Esophagus squamous epithelium (tissue), 5 donors: ENCODE results near the gene RIMS3. TPM values are rescaled to one million over a fixed set of nuclear protein-coding genes. Genes with fewer than 3 reads are reported as not detected.

Experiments used
- DNase-seq: peaks from one replicate; lab custom pipeline; 2025; lab: John Stamatoyannopoulos, UW
- H3K27ac ChIP-seq, 4 donors: fragments of 200-600 bp; sonication (generic); one replicate each; pipeline ENCODE4 v1.5.1; 2016 to 2019; ENCODE audit warnings: mild to moderate bottlenecking in 1 of 4
- H3K27me3 ChIP-seq, 4 donors: fragments of 200-600 bp; sonication (generic); 1 replicate in 3 of 4; 2 replicates in 1 of 4; pipeline versions ENCODE4 v1.5.1 to v1.6.0; 2017 to 2021; ENCODE audit warnings: antibody characterized with exemption in 1 of 4
- H3K36me3 ChIP-seq, 3 donors: fragments of 200-600 bp; sonication (generic); one replicate each; pipeline ENCODE4 v1.5.1; 2016 to 2019
- H3K4me1 ChIP-seq, 3 donors: fragments of 200-600 bp; sonication (generic); one replicate each; pipeline ENCODE4 v1.5.1; 2017 to 2019
- H3K4me3 ChIP-seq, 4 donors: fragments of 200-600 bp; sonication (generic); 1 replicate in 3 of 4; 2 replicates in 1 of 4; pipeline ENCODE4 v1.5.1; 2016 to 2019; ENCODE audit warnings: mild to moderate bottlenecking in 2 of 4, moderate library complexity in 1 of 4
- H3K9me3 ChIP-seq, 3 donors: fragments of 200-600 bp; sonication (generic); one replicate each; pipeline ENCODE4 v1.5.1; 2016 to 2019
- CTCF ChIP-seq, 6 experiments: fragments of 450-650 bp in 4 of 6; fragments of 200-600 bp in 2 of 6; sonication (generic) in 2 of 6; IDR thresholded peaks; one replicate each; pipeline ENCODE4 v1.5.1; 2016 to 2019; ENCODE audit warnings: antibody characterized with exemption in 6 of 6, mild to moderate bottlenecking in 4 of 6, moderate library complexity in 4 of 6
- POLR2A ChIP-seq, 4 donors: fragments of 450-650 bp; IDR thresholded peaks; one replicate each; pipeline ENCODE4 v1.6.1; 2017; ENCODE audit warnings: antibody characterized with exemption in 4 of 4, mild to moderate bottlenecking in 4 of 4, moderate library complexity in 3 of 4
- WGBS, 2 donors: methylation state at CpG; one replicate each; pipeline ENCODE4 v1.1.5; 2018; 5-methylcytosine and 5-hydroxymethylcytosine counted together
- intact Hi-C: fragments of 100-400 bp; cut with DNase I; formaldehyde crosslinking; loops from one replicate; pipeline ENCODE4 v1.15.0; 2022
- total RNA-seq, 4 donors: library from RNA; depleted of rRNA; stranded (reverse); fragments of >200 nt; gene quantifications; one replicate each; pipeline ENCODE4 v1.1.0, GENCODE V29; 2016
- donor health status: DM: yes; HTN: yes; CAD: no.

RIMS3 gene
- total RNA-seq, 4 donors from 2014 or later = 1.0 to 2.5 (median 1.5) TPM

DNA sequence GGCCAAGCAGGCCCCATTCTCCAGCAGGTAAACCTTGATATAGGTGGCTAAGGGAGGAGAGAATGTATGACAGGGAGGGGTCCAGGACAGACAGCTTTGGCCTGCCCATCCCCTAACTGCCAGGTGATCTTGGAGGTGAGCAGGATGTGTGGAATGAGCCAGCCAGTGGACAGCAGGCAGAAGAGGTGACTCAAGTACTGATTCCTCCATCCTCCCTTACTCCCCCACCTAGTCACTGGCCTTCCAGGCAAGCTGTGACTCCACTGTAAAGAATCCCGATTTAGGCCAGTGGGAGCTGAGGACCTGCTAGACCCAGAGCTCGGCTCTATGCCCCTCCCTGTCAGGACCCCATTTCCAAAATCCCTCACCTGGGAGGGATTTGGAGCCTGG is 36.6 kb downstream of the RIMS3 start:
- Histone ChIP-seq H3K27me3 (no peaks in the 10 kb centered on the region), H3K4me3 (no peak overlapping the region), H3K9me3 (no peaks in the 10 kb centered on the region), H3K36me3 (no peaks in the 10 kb centered on the region), H3K27ac (no peak overlapping the region), H3K4me1 (peaks cover 0 to 2% (median under 1%) of the 10 kb centered on the region in 3 donors)
- intact Hi-C loops = no loop called here
- 80 to 83% methylated on average over 1 of the region's 2 CpGs for WGBS, 2 donors
- DNase-seq = no peak
- TF ChIP-seq CTCF (IDR thresholded peaks at IDR 0.05) (no peak), POLR2A (IDR thresholded peaks at IDR 0.05) (no peak)

GRCh38 chr1:40627987-40628902 is 37.2 kb downstream of the RIMS3 start:
- H3K9me3 ChIP-seq = no peaks in the 10 kb centered on the region
- H3K27ac ChIP-seq = no peak overlapping the region
- intact Hi-C loops = no loop called here
- DNase-seq = no peak
- WGBS, 2 donors = 74 to 75% methylated on average over 8 of the region's 9 CpGs
- no peaks in the 10 kb centered on the region for H3K4me1 ChIP-seq
- no peaks in the 10 kb centered on the region for H3K27me3 ChIP-seq
- H3K4me3 ChIP-seq = no peak overlapping the region
- H3K36me3 ChIP-seq = no peaks in the 10 kb centered on the region
- no peak for TF ChIP-seq POLR2A (IDR thresholded peaks at IDR 0.05)

- Histone ChIP-seq H3K27ac (no peak overlapping the region), H3K9me3 (no peaks in the 10 kb centered on the region), H3K4me3 (no peak overlapping the region), H3K27me3 (no peaks in the 10 kb centered on the region), H3K4me1 (no peaks in the 10 kb centered on the region), H3K36me3 (no peaks in the 10 kb centered on the region)
- TF ChIP-seq CTCF (IDR thresholded peaks at IDR 0.05) (no peak), POLR2A (IDR thresholded peaks at IDR 0.05) (no peak)
- no peak for DNase-seq
- WGBS, 2 donors = 81 to 88% methylated on average over 4 to 9 of the region's 10 CpGs
- intact Hi-C loops = no loop called here
These were observed 39.1 kb downstream of the RIMS3 start for GRCh38 chr1:40626383-40626770.

GRCh38 chr1:40625476-40626382 is 39.8 kb downstream of the RIMS3 start:
- Histone ChIP-seq H3K36me3 (no peaks in the 10 kb centered on the region), H3K9me3 (no peaks in the 10 kb centered on the region), H3K4me1 (no peaks in the 10 kb centered on the region), H3K27ac (no peak overlapping the region), H3K4me3 (no peak overlapping the region), H3K27me3 (no peaks in the 10 kb centered on the region)
- DNase-seq = no peak
- TF ChIP-seq POLR2A (IDR thresholded peaks at IDR 0.05) (no peak), CTCF (IDR thresholded peaks at IDR 0.05) (no peak)
- WGBS, 2 donors = 53 to 66% methylated on average over 9 to 10 of the region's 18 CpGs
- intact Hi-C loops = no loop called here

DNA sequence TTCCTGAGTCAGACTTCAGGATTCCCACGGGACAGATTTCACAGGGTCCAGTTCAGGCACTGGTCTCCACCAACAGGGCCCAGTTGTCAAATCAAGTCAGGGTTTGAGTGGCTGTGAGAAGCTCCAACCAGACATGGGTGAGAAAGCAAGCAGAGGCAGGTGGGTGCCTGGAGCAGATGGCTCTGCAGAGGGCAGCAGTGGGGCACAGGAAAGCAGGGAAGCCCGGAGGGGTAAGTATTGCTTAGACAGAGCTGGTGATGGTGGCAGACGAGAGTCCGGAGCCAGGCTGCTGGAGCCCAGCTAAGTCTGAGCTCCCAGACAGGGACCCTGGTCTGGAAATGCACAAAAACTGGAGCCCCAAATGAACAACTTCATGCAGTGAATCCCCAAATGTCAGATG is 40.4 kb downstream of the RIMS3 start:
- peak in 4 of 6 experiments; percentile 7 to 48 (median 18) for TF ChIP-seq CTCF (IDR thresholded peaks at IDR 0.05)
- no peak for TF ChIP-seq POLR2A (IDR thresholded peaks at IDR 0.05)

More for the DNA sequence above, 40.4 kb downstream of the RIMS3 start:
- Histone ChIP-seq H3K27me3 (no peaks in the 10 kb centered on the region), H3K4me1 (no peaks in the 10 kb centered on the region), H3K4me3 (no peak overlapping the region), H3K9me3 (no peaks in the 10 kb centered on the region), H3K27ac (no peak overlapping the region), H3K36me3 (no peaks in the 10 kb centered on the region)
- DNase-seq = no peak
- 19 to 28% methylated on average over 3 of the region's 4 CpGs for WGBS, 2 donors
- intact Hi-C loops = no loop called here
